Mesenchymal stem cell (in vitro differentiated cells and primary cell): ENCODE data around the gene FUOM.
A peak's percentile ranks its signal among the peaks of the same experiment; 100 is the strongest.

Experiments
- DNase-seq: peaks from one replicate; pipeline ENCODE4 v3.0.0-alpha.2; 2013
- H2AFZ ChIP-seq: one replicate; pipeline ENCODE4 v1.6.1; 2013; ENCODE audit warnings: low read depth, mild to moderate bottlenecking, control low read depth, inconsistent platforms, low read length, moderate library complexity
- H2AK5ac ChIP-seq: 2 replicates; pipeline ENCODE4 v1.6.1; 2013; ENCODE audit warnings: low read length, moderate library complexity, mild to moderate bottlenecking, inconsistent platforms; ENCODE audit not compliant: severe bottlenecking
- H2BK120ac ChIP-seq: one replicate; pipeline ENCODE4 v1.6.1; 2013; ENCODE audit warnings: low read depth, mild to moderate bottlenecking, inconsistent platforms, low read length, moderate library complexity
- H2BK12ac ChIP-seq, 2 experiments: one replicate each; pipeline ENCODE4 v1.6.1; 2013; ENCODE audit warnings: inconsistent platforms in 2 of 2, low read length in 2 of 2, mild to moderate bottlenecking in 2 of 2, moderate library complexity in 2 of 2, control low read depth in 1 of 2
- H2BK15ac ChIP-seq: one replicate; pipeline ENCODE4 v1.6.1; 2013; ENCODE audit warnings: mild to moderate bottlenecking, low read depth, inconsistent platforms; ENCODE audit not compliant: poor library complexity, severe bottlenecking
- H2BK5ac ChIP-seq: 2 replicates; pipeline ENCODE4 v1.6.1; 2013; ENCODE audit warnings: low read depth, mild to moderate bottlenecking, low read length, control low read depth, inconsistent platforms; ENCODE audit not compliant: poor library complexity, severe bottlenecking
- H3K14ac ChIP-seq, 2 experiments: one replicate each; pipeline ENCODE4 v1.6.1; 2013; ENCODE audit warnings: inconsistent platforms in 2 of 2, low read length in 2 of 2, control low read depth in 1 of 2, mild to moderate bottlenecking in 1 of 2, moderate library complexity in 1 of 2
- H3K18ac ChIP-seq, 2 experiments: one replicate each; pipeline ENCODE4 v1.6.1; 2013; ENCODE audit warnings: inconsistent platforms in 2 of 2, low read length in 2 of 2, control low read depth in 1 of 2, low read depth in 1 of 2, mild to moderate bottlenecking in 1 of 2
- H3K23ac ChIP-seq, 2 experiments: one replicate each; pipeline ENCODE4 v1.6.1; 2013; ENCODE audit warnings: inconsistent platforms in 2 of 2, low read length in 2 of 2, mild to moderate bottlenecking in 2 of 2, moderate library complexity in 2 of 2, control low read depth in 1 of 2
- H3K27ac ChIP-seq: 2 replicates; pipeline ENCODE4 v1.5.1; 2013; ENCODE audit warnings: mild to moderate bottlenecking, moderate library complexity, low read length, control low read depth, inconsistent platforms; ENCODE audit not compliant: poor library complexity, severe bottlenecking
- H3K27me3 ChIP-seq, 2 experiments: 2 replicates each; pipeline versions ENCODE4 v1.6.1 to v1.7.0; 2013; ENCODE audit warnings: low read length in 2 of 2, mild to moderate bottlenecking in 2 of 2, moderate library complexity in 2 of 2, control low read depth in 1 of 2, inconsistent platforms in 1 of 2; ENCODE audit not compliant: control insufficient read depth in 1 of 2, insufficient read depth in 1 of 2
- H3K36me3 ChIP-seq, 2 experiments: 2 replicates each; pipeline versions ENCODE4 v1.6.1 to v1.7.0; 2013; ENCODE audit warnings: low read length in 2 of 2, control low read depth in 1 of 2, inconsistent platforms in 1 of 2, low read depth in 1 of 2, mild to moderate bottlenecking in 1 of 2; ENCODE audit not compliant: insufficient read depth in 2 of 2, control insufficient read depth in 1 of 2
- H3K4ac ChIP-seq, 2 experiments: one replicate each; pipeline ENCODE4 v1.6.1; 2013; ENCODE audit warnings: inconsistent platforms in 2 of 2, low read length in 2 of 2, mild to moderate bottlenecking in 2 of 2, moderate library complexity in 2 of 2, control low read depth in 1 of 2, low read depth in 1 of 2
- H3K4me1 ChIP-seq: 2 replicates; pipeline ENCODE4 v1.6.1; 2013; ENCODE audit warnings: low read depth, low read length, control low read depth; ENCODE audit not compliant: control insufficient read depth, insufficient read depth
- H3K4me2 ChIP-seq: 2 replicates; pipeline ENCODE4 v1.6.1; 2013; ENCODE audit warnings: low read length, mild to moderate bottlenecking, inconsistent platforms; ENCODE audit not compliant: poor library complexity, severe bottlenecking
- H3K4me3 ChIP-seq, 2 experiments: 2 replicates each; pipeline versions ENCODE4 v1.5.1 to v1.7.0; 2013; ENCODE audit warnings: low read length in 2 of 2, mild to moderate bottlenecking in 2 of 2, control low read depth in 1 of 2, low read depth in 1 of 2; ENCODE audit not compliant: insufficient read depth in 1 of 2
- H3K79me1 ChIP-seq: replicated peaks from 2 replicates; pipeline ENCODE4 v1.6.1; 2013; ENCODE audit warnings: mild to moderate bottlenecking, control low read depth, low read length, inconsistent platforms; ENCODE audit not compliant: poor library complexity, severe bottlenecking
- H3K9ac ChIP-seq: 2 replicates; pipeline ENCODE4 v1.7.0; 2013; ENCODE audit warnings: mild to moderate bottlenecking, low read length, moderate library complexity
- H3K9me3 ChIP-seq: 2 replicates; pipeline ENCODE4 v1.7.0; 2013; ENCODE audit warnings: mild to moderate bottlenecking, low read length; ENCODE audit not compliant: control insufficient read depth
- H4K8ac ChIP-seq: one replicate; pipeline ENCODE4 v1.6.1; 2013; ENCODE audit warnings: inconsistent platforms, mild to moderate bottlenecking, low read length, moderate library complexity
- H4K91ac ChIP-seq: one replicate; pipeline ENCODE4 v1.6.1; 2013; ENCODE audit warnings: mild to moderate bottlenecking, low read length, inconsistent platforms
- WGBS: methylation state at CpG from one replicate; pipeline ENCODE4 v1.1.7; 2013; ENCODE audit warnings: mixed read lengths; 5-methylcytosine and 5-hydroxymethylcytosine counted together

Gene FUOM

DNA sequence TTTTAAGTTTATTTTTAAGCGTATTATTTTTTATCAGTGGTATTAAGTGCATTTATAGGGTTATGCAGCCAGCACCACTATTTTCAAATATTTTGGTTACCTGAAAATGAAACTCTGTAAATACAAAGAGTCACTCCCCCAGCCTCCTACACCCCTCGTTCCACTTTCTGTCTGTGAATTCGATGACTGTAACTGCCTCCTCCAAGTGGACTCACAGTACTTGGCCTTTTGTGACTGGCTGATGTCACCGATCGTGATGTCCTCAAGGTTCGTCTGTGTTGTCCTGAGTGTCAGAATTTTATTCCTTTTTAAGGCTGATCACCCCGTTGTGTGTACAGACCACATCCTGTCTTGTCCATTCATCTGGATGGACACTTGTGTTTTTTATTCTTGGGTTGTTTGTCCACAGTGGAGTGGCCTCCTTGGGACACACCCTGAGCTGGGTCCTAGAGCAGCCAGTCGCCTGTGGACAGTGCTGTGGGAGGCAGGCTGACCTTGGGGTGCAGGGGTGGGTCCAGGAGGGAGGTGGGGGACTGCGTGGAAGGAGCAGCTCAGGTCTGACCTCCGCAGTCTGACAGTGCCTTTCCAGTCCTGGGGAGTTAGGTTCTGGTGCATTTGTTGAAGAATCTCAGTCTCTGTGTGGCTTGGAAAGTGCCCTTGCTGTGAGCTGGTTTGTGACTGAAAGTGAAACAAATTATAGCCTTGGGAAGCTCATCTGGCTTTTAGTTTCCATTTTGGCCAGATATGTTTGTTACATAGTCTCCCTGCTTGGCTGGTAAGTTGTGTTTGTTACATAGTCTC is 43.0 kb upstream of the FUOM start:
- H3K23ac ChIP-seq, result no peak overlapping the region
- peaks cover 18% of the 10 kb centered on the region for H3K4me1 ChIP-seq
- H2AK5ac ChIP-seq, result no peak overlapping the region
- no peak overlapping the region for H4K91ac ChIP-seq
- H3K27me3 ChIP-seq, result no peaks in the 10 kb centered on the region
- H2BK15ac ChIP-seq, result no peak overlapping the region
- no peak overlapping the region for H2AFZ ChIP-seq
- no peak overlapping the region for H3K14ac ChIP-seq
- H3K4me3 ChIP-seq, result no peak overlapping the region
- DNase-seq, result peak; percentile 25
- 94% methylated on average over 9 of the region's 10 CpGs for WGBS
- peaks cover 63 to 85% of the 10 kb centered on the region in 2 experiments for H3K36me3 ChIP-seq
- no peaks in the 10 kb centered on the region for H3K9me3 ChIP-seq
- no peak overlapping the region for H4K8ac ChIP-seq
- no peak overlapping the region for H2BK5ac ChIP-seq
- H3K4ac ChIP-seq, result no peak overlapping the region
- no peak overlapping the region for H3K27ac ChIP-seq
- H3K4me2 ChIP-seq, result no peak overlapping the region
- H2BK12ac ChIP-seq, result no peak overlapping the region
- H3K9ac ChIP-seq, result no peak overlapping the region
- H3K18ac ChIP-seq, result no peak overlapping the region
- H3K79me1 ChIP-seq, result peaks cover 42% of the 10 kb centered on the region
- no peak overlapping the region for H2BK120ac ChIP-seq

DNA sequence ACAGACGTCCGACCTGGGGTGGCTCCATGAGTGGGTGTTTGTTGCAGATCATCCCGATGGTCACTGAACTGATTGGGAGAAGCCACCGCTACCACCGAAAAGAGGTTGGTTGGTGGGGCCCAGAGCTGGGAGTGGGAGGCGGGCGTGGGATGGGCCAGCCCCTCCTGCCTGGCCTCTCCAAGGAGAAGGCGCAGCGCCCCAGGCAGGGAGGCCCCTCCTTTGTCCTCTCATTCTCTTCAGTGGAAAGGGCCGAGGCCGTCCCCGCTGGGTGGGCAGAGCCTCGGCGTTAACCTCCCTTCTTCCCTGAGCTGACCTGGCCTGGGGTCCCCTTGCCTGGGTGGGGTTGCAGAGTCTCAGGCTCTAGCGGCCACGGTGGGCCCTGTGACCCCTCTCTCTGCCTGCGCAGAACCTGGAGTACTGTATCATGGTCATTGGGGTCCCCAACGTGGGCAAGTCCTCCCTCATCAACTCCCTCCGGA is 41.3 kb upstream of the FUOM start:
- Histone ChIP-seq H3K18ac (no peak overlapping the region), H4K91ac (no peak overlapping the region), H2BK5ac (no peak overlapping the region), H4K8ac (no peak overlapping the region), H3K36me3 (peaks cover 63 to 70% of the 10 kb centered on the region in 2 experiments), H3K14ac (no peak overlapping the region), H2AK5ac (no peak overlapping the region), H2BK12ac (no peak overlapping the region), H3K27ac (no peak overlapping the region), H3K4ac (no peak overlapping the region), H3K9ac (no peak overlapping the region), H2BK120ac (no peak overlapping the region), H3K4me1 (peaks cover 23% of the 10 kb centered on the region), H2BK15ac (no peak overlapping the region), H3K23ac (no peak overlapping the region), H3K4me3 (no peak overlapping the region), H3K4me2 (no peak overlapping the region), H3K27me3 (no peaks in the 10 kb centered on the region), H2AFZ (no peak overlapping the region), H3K79me1 (peaks cover 46% of the 10 kb centered on the region), H3K9me3 (no peaks in the 10 kb centered on the region)
- WGBS, result 96% methylated on average over 19 of the region's 19 CpGs
- no peak for DNase-seq

DNA sequence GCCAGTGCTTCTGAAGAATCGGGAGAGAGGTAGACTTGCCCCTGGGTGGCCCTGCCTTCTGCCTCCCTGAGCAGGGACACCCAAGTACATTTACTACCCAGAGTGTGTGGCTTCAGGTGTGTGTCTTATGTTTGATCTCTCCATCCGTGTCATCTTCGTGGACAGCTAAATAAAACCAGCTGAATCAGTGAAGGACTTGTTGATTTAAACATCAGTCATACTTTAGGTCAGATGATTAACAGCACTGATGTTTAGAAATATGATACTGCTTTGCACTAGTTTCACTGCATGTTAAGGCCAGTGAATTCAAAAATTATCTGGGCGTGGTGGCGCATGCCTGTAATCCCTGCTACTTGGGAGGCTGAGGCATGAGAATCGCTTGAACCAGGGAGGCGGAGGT is 40.1 kb upstream of the FUOM start:
- Histone ChIP-seq H3K27ac (peak overlapping the region; percentile 34), H3K36me3 (peaks cover 55 to 61% of the 10 kb centered on the region in 2 experiments), H4K91ac (no peak overlapping the region), H3K79me1 (peaks cover 43% of the 10 kb centered on the region), H2BK12ac (no peak overlapping the region), H3K23ac (no peak overlapping the region), H3K27me3 (no peaks in the 10 kb centered on the region), H2AFZ (no peak overlapping the region), H3K9ac (no peak overlapping the region), H3K4ac (no peak overlapping the region), H2BK120ac (no peak overlapping the region), H4K8ac (no peak overlapping the region), H3K4me1 (peaks cover 21% of the 10 kb centered on the region), H2AK5ac (peak overlapping the region; percentile 79), H3K9me3 (no peaks in the 10 kb centered on the region), H3K14ac (no peak overlapping the region), H2BK5ac (no peak overlapping the region), H3K4me2 (no peak overlapping the region), H3K18ac (no peak overlapping the region), H2BK15ac (no peak overlapping the region), H3K4me3 (no peak overlapping the region)
- no peak for DNase-seq
- 97% methylated on average over 7 of the region's 7 CpGs for WGBS

- Histone ChIP-seq H3K9ac (no peak overlapping the region), H3K79me1 (peaks cover 32% of the 10 kb centered on the region), H2BK5ac (no peak overlapping the region), H2BK15ac (no peak overlapping the region), H3K27ac (no peak overlapping the region), H3K4me3 (no peak overlapping the region), H3K4me2 (no peak overlapping the region), H3K18ac (no peak overlapping the region), H2AFZ (no peak overlapping the region), H3K23ac (no peak overlapping the region), H3K4ac (no peak overlapping the region), H3K36me3 (peaks cover 49% of the 10 kb centered on the region in 2 experiments), H2BK12ac (no peak overlapping the region), H3K9me3 (no peaks in the 10 kb centered on the region), H2BK120ac (no peak overlapping the region), H3K14ac (no peak overlapping the region), H2AK5ac (peak overlapping the region; percentile 12), H4K91ac (no peak overlapping the region), H4K8ac (peak overlapping the region; percentile 19), H3K27me3 (no peaks in the 10 kb centered on the region), H3K4me1 (peaks cover 18% of the 10 kb centered on the region)
- 96% methylated on average over 15 of the region's 19 CpGs for WGBS
- no peak for DNase-seq
These were observed 38.3 kb upstream of the FUOM start for GRCh38 chr10:133396035-133396624.
